HG03571 (cell line): ENCODE results near the gene ATP2A1.
"Not testable (repeated sequence)": the region's sequence is repeated elsewhere in the genome, so short reads cannot be mapped to it uniquely, and the experiment has no call there.

ENCODE experiments used
- ATAC-seq: cut with Tn5 transposase; IDR thresholded peaks from one replicate; pipeline ENCODE4 v1.9.1; 2021; ENCODE audit not compliant: unreplicated experiment

The ATP2A1 gene

GRCh38 chr16:28858421-28858820 lies 19.9 kb upstream of the ATP2A1 start:
- no peak for ATAC-seq

- ATAC-seq: no peak
These were observed 19.0 kb upstream of the ATP2A1 start for GRCh38 chr16:28859326-28859725.

GRCh38 chr16:28863929-28864793 lies 14.1 kb upstream of the ATP2A1 start:
- peak; percentile 1 for ATAC-seq

GRCh38 chr16:28865001-28865688 lies 13.1 kb upstream of the ATP2A1 start:
- no peak for ATAC-seq

- no peak for ATAC-seq
These were observed 12.4 kb upstream of the ATP2A1 start for GRCh38 chr16:28865722-28866453.

- ATAC-seq: no peak
These were observed 11.9 kb upstream of the ATP2A1 start for GRCh38 chr16:28866454-28866804.

GRCh38 chr16:28867241-28867640 lies 11.0 kb upstream of the ATP2A1 start:
- no peak for ATAC-seq

- ATAC-seq: not testable (repeated sequence)
These were observed 10.6 kb upstream of the ATP2A1 start for GRCh38 chr16:28867646-28868045.

- no peak for ATAC-seq
These were observed 9.1 kb upstream of the ATP2A1 start for GRCh38 chr16:28869201-28869600.

GRCh38 chr16:28872952-28873351 lies 5.3 kb upstream of the ATP2A1 start:
- no peak for ATAC-seq

- no peak for ATAC-seq
These were observed 4.6 kb upstream of the ATP2A1 start for GRCh38 chr16:28873543-28874201.

GRCh38 chr16:28874406-28874805 lies 3.9 kb upstream of the ATP2A1 start:
- no peak for ATAC-seq

GRCh38 chr16:28875134-28876018 lies 2.9 kb upstream of the ATP2A1 start:
- no peak for ATAC-seq

- no peak for ATAC-seq
These were observed 2.1 kb upstream of the ATP2A1 start for GRCh38 chr16:28876019-28876659.

- ATAC-seq: no peak
These were observed 1.2 kb upstream of the ATP2A1 start for GRCh38 chr16:28876973-28877654.

GRCh38 chr16:28877655-28878000 lies 660 bp upstream of the ATP2A1 start:
- ATAC-seq: no peak

GRCh38 chr16:28879261-28879840 lies 1.1 kb downstream of the ATP2A1 start:
- ATAC-seq: no peak

- peak; percentile 65 for ATAC-seq
These were observed 1.7 kb downstream of the ATP2A1 start for GRCh38 chr16:28879841-28880588.
